GM23338 (cell line): ENCODE results near the gene LAMC3. TPM values are rescaled to one million over a fixed set of nuclear protein-coding genes. Genes with fewer than 3 reads are reported as not detected.

Source experiments
- ATAC-seq: fragments of 200-7000 bp; cut with Tn5 transposase; 3 replicates; pipeline ENCODE4 v1.9.1; 2020
- DNase-seq: peaks from one replicate; pipeline ENCODE4 v3.0.0-alpha.2; 2015; ENCODE audit warnings: low spot score
- H2AFZ ChIP-seq: fragments of 200-600 bp; sonication (generic); 2 replicates; pipeline ENCODE4 v1.8.0; 2016; ENCODE audit warnings: antibody characterized with exemption, mild to moderate bottlenecking, moderate library complexity
- H3F3A ChIP-seq: fragments of 200-600 bp; sonication (generic); replicated peaks from 2 replicates; pipeline ENCODE4 v1.8.0; 2017; ENCODE audit warnings: antibody characterized with exemption, mixed run types, low read depth
- H3K27ac ChIP-seq: fragments of 200-600 bp; sonication (generic); 2 replicates; pipeline ENCODE4 v1.6.1; 2016; ENCODE audit warnings: low read depth
- H3K27me3 ChIP-seq: fragments of 200-600 bp; sonication (generic); 2 replicates; pipeline ENCODE4 v1.8.0; 2016; ENCODE audit warnings: mild to moderate bottlenecking, mixed run types, moderate library complexity; ENCODE audit not compliant: insufficient read depth
- H3K36me3 ChIP-seq: fragments of 200-600 bp; sonication (generic); 2 replicates; pipeline ENCODE4 v1.8.0; 2016; ENCODE audit warnings: mild to moderate bottlenecking; ENCODE audit not compliant: insufficient read depth
- H3K4me1 ChIP-seq: fragments of 200-600 bp; sonication (generic); 2 replicates; pipeline ENCODE4 v1.8.0; 2016; ENCODE audit warnings: mild to moderate bottlenecking, moderate library complexity; ENCODE audit not compliant: insufficient read depth
- H3K4me2 ChIP-seq: fragments of 200-600 bp; sonication (generic); 2 replicates; pipeline ENCODE4 v1.7.1; 2017; ENCODE audit warnings: mixed run types
- H3K4me3 ChIP-seq: fragments of 200-600 bp; sonication (generic); 2 replicates; pipeline ENCODE4 v1.6.1; 2016; ENCODE audit warnings: mixed run types
- H3K79me2 ChIP-seq: fragments of 200-600 bp; sonication (generic); replicated peaks from 2 replicates; pipeline ENCODE4 v1.8.0; 2017; ENCODE audit warnings: mild to moderate bottlenecking; ENCODE audit not compliant: insufficient read depth
- H3K9me2 ChIP-seq: fragments of 200-600 bp; sonication (generic); 2 replicates; pipeline ENCODE4 v1.8.0; 2017; ENCODE audit not compliant: insufficient read depth
- H4K20me1 ChIP-seq: fragments of 200-600 bp; sonication (generic); replicated peaks from 2 replicates; pipeline ENCODE4 v1.8.0; 2017; ENCODE audit warnings: mild to moderate bottlenecking; ENCODE audit not compliant: insufficient read depth
- H3K27ac Mint-ChIP-seq: 2 replicates; pipeline ENCODE4 v1.8.0; 2020; ENCODE audit warnings: inconsistent platforms, mild to moderate bottlenecking, moderate library complexity, mixed read lengths
- H3K27me3 Mint-ChIP-seq: 3 replicates; pipeline ENCODE4 v1.8.0; 2022; ENCODE audit warnings: low read depth, mild to moderate bottlenecking, moderate library complexity, mixed read lengths, inconsistent platforms; ENCODE audit not compliant: insufficient read depth, poor library complexity
- H3K36me3 Mint-ChIP-seq: 3 replicates; pipeline ENCODE4 v1.8.0; 2021; ENCODE audit warnings: low read depth, mild to moderate bottlenecking, inconsistent platforms, moderate library complexity, mixed read lengths
- H3K4me1 Mint-ChIP-seq: 3 replicates; pipeline ENCODE4 v1.8.0; 2020; ENCODE audit warnings: mild to moderate bottlenecking, inconsistent platforms, mixed read lengths
- H3K4me3 Mint-ChIP-seq: 3 replicates; pipeline ENCODE4 v1.8.0; 2021; ENCODE audit warnings: moderate library complexity, mild to moderate bottlenecking, inconsistent platforms, mixed read lengths
- H3K9me3 Mint-ChIP-seq: 3 replicates; pipeline ENCODE4 v1.8.0; 2020; ENCODE audit warnings: moderate library complexity, mild to moderate bottlenecking, inconsistent platforms, mixed read lengths
- CREB1 ChIP-seq: fragments of 250-450 bp; sonication (Bioruptor Pico); IDR thresholded peaks from 2 replicates; pipeline ENCODE4 v1.5.0; 2020; ENCODE audit warnings: low read depth, mild to moderate bottlenecking, moderate library complexity
- CTCF ChIP-seq, 2 experiments: fragments of 200-600 bp in 1 of 2; sonication (generic) in 1 of 2; conservative IDR thresholded peaks; 2 replicates each; pipeline versions ENCODE4 v1.5.1 to v1.6.1; 2016 to 2017; ENCODE audit warnings: antibody characterized with exemption in 2 of 2, low read depth in 2 of 2, mild to moderate bottlenecking in 2 of 2, moderate library complexity in 1 of 2
- EZH2 ChIP-seq: fragments of 200-600 bp; sonication (generic); IDR thresholded peaks from one replicate; pipeline ENCODE4 v1.8.0; 2017; ENCODE audit warnings: antibody characterized with exemption, mild to moderate bottlenecking, low read depth; ENCODE audit not compliant: unreplicated experiment
- EZH2phosphoT487 ChIP-seq: fragments of 200-600 bp; sonication (generic); IDR thresholded peaks from one replicate; pipeline ENCODE4 v1.8.1; 2018; ENCODE audit warnings: antibody characterized with exemption; ENCODE audit not compliant: unreplicated experiment
- JUNB ChIP-seq: IDR thresholded peaks from one replicate; pipeline ENCODE4 v1.6.1; 2016; ENCODE audit warnings: antibody characterized with exemption; ENCODE audit not compliant: unreplicated experiment
- NANOG ChIP-seq: IDR thresholded peaks from 2 replicates; pipeline ENCODE4 v1.6.1; 2016; ENCODE audit warnings: antibody characterized with exemption, borderline replicate concordance
- POLR2AphosphoS5 ChIP-seq: IDR thresholded peaks from 2 replicates; pipeline ENCODE4 v1.6.1; 2016; ENCODE audit warnings: antibody characterized with exemption, low read depth
- STAT1 ChIP-seq: IDR thresholded peaks from one replicate; pipeline ENCODE4 v1.6.1; 2016; ENCODE audit warnings: antibody characterized with exemption; ENCODE audit not compliant: unreplicated experiment
- polyA plus RNA-seq: library from polyadenylated mRNA; unstranded; fragments of >200 nt; fragmentation: Nextera tagmentation; extraction: Ambion mirVana; gene quantifications from 2 replicates; pipeline ENCODE4 v1.2.1, GENCODE V29; 2016
- total RNA-seq: library from RNA; depleted of rRNA; stranded (reverse); fragments of >200 nt; shearing (Covaris generic); gene quantifications from 2 replicates; pipeline ENCODE4 v1.2.3, GENCODE V29; 2014
- TF ChIP-seq, protein P1 (sequence below): IDR thresholded peaks from one replicate; pipeline ENCODE4 v1.6.1; 2018; ENCODE audit warnings: antibody characterized with exemption; ENCODE audit not compliant: unreplicated experiment
- TF ChIP-seq, protein P2 (sequence below): IDR thresholded peaks from 2 replicates; pipeline ENCODE4 v1.6.1; 2016; ENCODE audit warnings: antibody characterized with exemption

Gene LAMC3
- total and polyA plus RNA-seq, 2 experiments from 2014 or later: 9.0 to 27.4 TPM

- H3K4me2 ChIP-seq: no peak overlapping the region
Measured at GRCh38 chr9:131085370-131086122, 76.6 kb downstream of the LAMC3 start.

DNA sequence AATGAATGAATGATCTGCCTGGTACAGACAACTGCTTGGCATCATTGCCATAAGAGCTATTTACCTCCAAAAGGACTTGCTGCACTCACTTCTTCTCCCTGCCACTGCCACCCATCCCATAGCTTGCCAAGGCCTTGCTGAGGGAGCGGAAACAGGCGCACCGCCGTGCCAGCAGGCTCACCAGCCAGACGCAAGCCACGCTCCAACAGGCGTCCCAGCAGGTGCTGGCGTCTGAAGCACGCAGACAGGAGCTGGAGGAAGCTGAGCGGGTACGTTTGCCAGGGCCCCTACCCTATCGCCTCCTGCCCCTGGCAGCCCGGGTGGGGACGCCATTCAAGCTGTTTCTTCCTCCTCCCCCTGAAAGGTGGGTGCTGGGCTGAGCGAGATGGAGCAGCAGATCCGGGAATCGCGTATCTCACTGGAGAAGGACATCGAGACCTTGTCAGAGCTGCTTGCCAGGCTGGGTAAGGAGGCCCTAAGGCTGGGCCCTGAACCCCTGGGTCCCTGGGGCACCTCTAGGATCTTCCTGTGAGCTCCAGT lies 78.5 kb downstream of the LAMC3 start:
- no peak for DNase-seq
- Histone ChIP-seq H3F3A (0 out of 2 replicates have a peak, but pooled peaks cover 2% of the 10 kb centered on the region), H3K4me1 (no peaks in the 10 kb centered on the region), H2AFZ (no peak overlapping the region), H3K27me3 (no peaks in the 10 kb centered on the region), H4K20me1 (no peaks in the 10 kb centered on the region), H3K9me2 (no peaks in the 10 kb centered on the region), H3K27ac (no peak overlapping the region), H3K4me2 (no peak overlapping the region), H3K79me2 (no peaks in the 10 kb centered on the region), H3K4me3 (no peak overlapping the region), H3K36me3 (no peaks in the 10 kb centered on the region)
- Mint-ChIP-seq H3K4me1 (no peaks in the 10 kb centered on the region), H3K27ac (no peak overlapping the region), H3K36me3 (no peaks in the 10 kb centered on the region), H3K27me3 (no peaks in the 10 kb centered on the region), H3K4me3 (no peak overlapping the region), H3K9me3 (no peaks in the 10 kb centered on the region)
- ATAC-seq: no peak
- TF ChIP-seq EZH2 (no peak), CREB1 (no peak), POLR2AphosphoS5 (no peak), STAT1 (no peak), JUNB (no peak), CTCF (conservative IDR thresholded peaks at IDR 0.05; ENCODE audit: low read depth in 2 of 2) (no peak), EZH2phosphoT487 (no peak)
- TF ChIP-seq, protein P1, sequence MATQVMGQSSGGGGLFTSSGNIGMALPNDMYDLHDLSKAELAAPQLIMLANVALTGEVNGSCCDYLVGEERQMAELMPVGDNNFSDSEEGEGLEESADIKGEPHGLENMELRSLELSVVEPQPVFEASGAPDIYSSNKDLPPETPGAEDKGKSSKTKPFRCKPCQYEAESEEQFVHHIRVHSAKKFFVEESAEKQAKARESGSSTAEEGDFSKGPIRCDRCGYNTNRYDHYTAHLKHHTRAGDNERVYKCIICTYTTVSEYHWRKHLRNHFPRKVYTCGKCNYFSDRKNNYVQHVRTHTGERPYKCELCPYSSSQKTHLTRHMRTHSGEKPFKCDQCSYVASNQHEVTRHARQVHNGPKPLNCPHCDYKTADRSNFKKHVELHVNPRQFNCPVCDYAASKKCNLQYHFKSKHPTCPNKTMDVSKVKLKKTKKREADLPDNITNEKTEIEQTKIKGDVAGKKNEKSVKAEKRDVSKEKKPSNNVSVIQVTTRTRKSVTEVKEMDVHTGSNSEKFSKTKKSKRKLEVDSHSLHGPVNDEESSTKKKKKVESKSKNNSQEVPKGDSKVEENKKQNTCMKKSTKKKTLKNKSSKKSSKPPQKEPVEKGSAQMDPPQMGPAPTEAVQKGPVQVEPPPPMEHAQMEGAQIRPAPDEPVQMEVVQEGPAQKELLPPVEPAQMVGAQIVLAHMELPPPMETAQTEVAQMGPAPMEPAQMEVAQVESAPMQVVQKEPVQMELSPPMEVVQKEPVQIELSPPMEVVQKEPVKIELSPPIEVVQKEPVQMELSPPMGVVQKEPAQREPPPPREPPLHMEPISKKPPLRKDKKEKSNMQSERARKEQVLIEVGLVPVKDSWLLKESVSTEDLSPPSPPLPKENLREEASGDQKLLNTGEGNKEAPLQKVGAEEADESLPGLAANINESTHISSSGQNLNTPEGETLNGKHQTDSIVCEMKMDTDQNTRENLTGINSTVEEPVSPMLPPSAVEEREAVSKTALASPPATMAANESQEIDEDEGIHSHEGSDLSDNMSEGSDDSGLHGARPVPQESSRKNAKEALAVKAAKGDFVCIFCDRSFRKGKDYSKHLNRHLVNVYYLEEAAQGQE: no peak
- TF ChIP-seq, protein P2, sequence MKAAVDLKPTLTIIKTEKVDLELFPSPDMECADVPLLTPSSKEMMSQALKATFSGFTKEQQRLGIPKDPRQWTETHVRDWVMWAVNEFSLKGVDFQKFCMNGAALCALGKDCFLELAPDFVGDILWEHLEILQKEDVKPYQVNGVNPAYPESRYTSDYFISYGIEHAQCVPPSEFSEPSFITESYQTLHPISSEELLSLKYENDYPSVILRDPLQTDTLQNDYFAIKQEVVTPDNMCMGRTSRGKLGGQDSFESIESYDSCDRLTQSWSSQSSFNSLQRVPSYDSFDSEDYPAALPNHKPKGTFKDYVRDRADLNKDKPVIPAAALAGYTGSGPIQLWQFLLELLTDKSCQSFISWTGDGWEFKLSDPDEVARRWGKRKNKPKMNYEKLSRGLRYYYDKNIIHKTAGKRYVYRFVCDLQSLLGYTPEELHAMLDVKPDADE: no peak

More at GRCh38 chr9:131085370-131086122, 76.6 kb downstream of the LAMC3 start:
- H3K36me3 Mint-ChIP-seq: no peaks in the 10 kb centered on the region
- Histone ChIP-seq H3K36me3 (no peaks in the 10 kb centered on the region), H3K4me1 (no peaks in the 10 kb centered on the region), H3K79me2 (no peaks in the 10 kb centered on the region), H3K27me3 (no peaks in the 10 kb centered on the region), H4K20me1 (no peaks in the 10 kb centered on the region), H2AFZ (no peak overlapping the region), H3F3A (0 out of 2 replicates have a peak, but pooled peaks cover 2% of the 10 kb centered on the region), H3K9me2 (no peaks in the 10 kb centered on the region), H3K4me3 (no peak overlapping the region), H3K27ac (no peak overlapping the region)
- TF ChIP-seq CREB1: no peak
- no peak for TF ChIP-seq POLR2AphosphoS5
- no peak for TF ChIP-seq STAT1
- TF ChIP-seq NANOG: no peak
- peaks cover 5% of the 10 kb centered on the region for H3K27me3 Mint-ChIP-seq
- ATAC-seq (no peak), DNase-seq (no peak)
- H3K9me3 Mint-ChIP-seq: no peaks in the 10 kb centered on the region
- no peak overlapping the region for H3K4me3 Mint-ChIP-seq
- H3K27ac Mint-ChIP-seq: no peak overlapping the region
- no peaks in the 10 kb centered on the region; the same call in 2 of the 3 replicates for H3K4me1 Mint-ChIP-seq
